ENCODE data around the gene BRDT.
"Not testable (repeated sequence)": the region's sequence is repeated elsewhere in the genome, so short reads cannot be mapped to it uniquely, and the experiment has no call there.

DNA sequence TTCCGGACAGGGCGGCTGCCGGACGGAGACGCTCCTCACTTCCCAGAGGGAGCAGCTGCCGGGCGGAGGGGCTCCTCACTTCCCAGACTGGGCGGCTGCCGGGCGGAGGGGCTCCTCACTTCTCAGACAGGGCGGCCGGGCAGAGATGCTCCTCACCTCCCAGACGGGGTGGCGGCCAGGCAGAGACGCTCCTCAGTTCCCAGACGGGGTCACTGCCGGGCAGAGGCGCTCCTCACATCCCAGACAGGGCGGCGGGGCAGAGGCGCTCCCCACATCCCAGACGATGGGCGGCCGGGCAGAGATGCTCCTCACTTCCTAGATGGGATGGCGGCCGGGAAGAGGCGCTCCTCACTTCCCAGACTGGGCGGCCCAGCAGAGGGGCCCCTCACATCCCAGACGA is 76.8 kb downstream of the BRDT start:
- TF ChIP-seq TP53 (CRISPR knock-in tag; IDR thresholded peaks at IDR 0.05); MAX (CRISPR knock-in tag; IDR thresholded peaks at IDR 0.05); NR1H2 (CRISPR knock-in tag; IDR thresholded peaks at IDR 0.05); ESRRA (CRISPR knock-in tag; IDR thresholded peaks at IDR 0.05; ENCODE audit: borderline replicate concordance); CBFB (CRISPR knock-in tag; IDR thresholded peaks at IDR 0.05; ENCODE audit: low read depth); SP1 (CRISPR knock-in tag; conservative IDR thresholded peaks at IDR 0.05); NFYB (CRISPR knock-in tag; conservative IDR thresholded peaks at IDR 0.05; ENCODE audit: low read depth); JUN (CRISPR knock-in tag; IDR thresholded peaks at IDR 0.05); TEAD4 (CRISPR knock-in tag; IDR thresholded peaks at IDR 0.05): not testable (repeated sequence)
- TF ChIP-seq, protein P1, sequence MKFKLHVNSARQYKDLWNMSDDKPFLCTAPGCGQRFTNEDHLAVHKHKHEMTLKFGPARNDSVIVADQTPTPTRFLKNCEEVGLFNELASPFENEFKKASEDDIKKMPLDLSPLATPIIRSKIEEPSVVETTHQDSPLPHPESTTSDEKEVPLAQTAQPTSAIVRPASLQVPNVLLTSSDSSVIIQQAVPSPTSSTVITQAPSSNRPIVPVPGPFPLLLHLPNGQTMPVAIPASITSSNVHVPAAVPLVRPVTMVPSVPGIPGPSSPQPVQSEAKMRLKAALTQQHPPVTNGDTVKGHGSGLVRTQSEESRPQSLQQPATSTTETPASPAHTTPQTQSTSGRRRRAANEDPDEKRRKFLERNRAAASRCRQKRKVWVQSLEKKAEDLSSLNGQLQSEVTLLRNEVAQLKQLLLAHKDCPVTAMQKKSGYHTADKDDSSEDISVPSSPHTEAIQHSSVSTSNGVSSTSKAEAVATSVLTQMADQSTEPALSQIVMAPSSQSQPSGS (CRISPR knock-in tag; IDR thresholded peaks at IDR 0.05; ENCODE audit: borderline replicate concordance, low read depth): not testable (repeated sequence)
- TF ChIP-seq, protein P2, sequence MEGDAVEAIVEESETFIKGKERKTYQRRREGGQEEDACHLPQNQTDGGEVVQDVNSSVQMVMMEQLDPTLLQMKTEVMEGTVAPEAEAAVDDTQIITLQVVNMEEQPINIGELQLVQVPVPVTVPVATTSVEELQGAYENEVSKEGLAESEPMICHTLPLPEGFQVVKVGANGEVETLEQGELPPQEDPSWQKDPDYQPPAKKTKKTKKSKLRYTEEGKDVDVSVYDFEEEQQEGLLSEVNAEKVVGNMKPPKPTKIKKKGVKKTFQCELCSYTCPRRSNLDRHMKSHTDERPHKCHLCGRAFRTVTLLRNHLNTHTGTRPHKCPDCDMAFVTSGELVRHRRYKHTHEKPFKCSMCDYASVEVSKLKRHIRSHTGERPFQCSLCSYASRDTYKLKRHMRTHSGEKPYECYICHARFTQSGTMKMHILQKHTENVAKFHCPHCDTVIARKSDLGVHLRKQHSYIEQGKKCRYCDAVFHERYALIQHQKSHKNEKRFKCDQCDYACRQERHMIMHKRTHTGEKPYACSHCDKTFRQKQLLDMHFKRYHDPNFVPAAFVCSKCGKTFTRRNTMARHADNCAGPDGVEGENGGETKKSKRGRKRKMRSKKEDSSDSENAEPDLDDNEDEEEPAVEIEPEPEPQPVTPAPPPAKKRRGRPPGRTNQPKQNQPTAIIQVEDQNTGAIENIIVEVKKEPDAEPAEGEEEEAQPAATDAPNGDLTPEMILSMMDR (IDR thresholded peaks at IDR 0.05): not testable (repeated sequence)
- TF ChIP-seq, protein P3, sequence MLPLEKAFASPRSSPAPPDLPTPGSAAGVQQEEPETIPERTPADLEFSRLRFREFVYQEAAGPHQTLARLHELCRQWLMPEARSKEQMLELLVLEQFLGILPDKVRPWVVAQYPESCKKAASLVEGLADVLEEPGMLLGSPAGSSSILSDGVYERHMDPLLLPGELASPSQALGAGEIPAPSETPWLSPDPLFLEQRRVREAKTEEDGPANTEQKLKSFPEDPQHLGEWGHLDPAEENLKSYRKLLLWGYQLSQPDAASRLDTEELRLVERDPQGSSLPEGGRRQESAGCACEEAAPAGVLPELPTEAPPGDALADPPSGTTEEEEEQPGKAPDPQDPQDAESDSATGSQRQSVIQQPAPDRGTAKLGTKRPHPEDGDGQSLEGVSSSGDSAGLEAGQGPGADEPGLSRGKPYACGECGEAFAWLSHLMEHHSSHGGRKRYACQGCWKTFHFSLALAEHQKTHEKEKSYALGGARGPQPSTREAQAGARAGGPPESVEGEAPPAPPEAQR (CRISPR knock-in tag; IDR thresholded peaks at IDR 0.05): not testable (repeated sequence)
- TF ChIP-seq, protein P4, sequence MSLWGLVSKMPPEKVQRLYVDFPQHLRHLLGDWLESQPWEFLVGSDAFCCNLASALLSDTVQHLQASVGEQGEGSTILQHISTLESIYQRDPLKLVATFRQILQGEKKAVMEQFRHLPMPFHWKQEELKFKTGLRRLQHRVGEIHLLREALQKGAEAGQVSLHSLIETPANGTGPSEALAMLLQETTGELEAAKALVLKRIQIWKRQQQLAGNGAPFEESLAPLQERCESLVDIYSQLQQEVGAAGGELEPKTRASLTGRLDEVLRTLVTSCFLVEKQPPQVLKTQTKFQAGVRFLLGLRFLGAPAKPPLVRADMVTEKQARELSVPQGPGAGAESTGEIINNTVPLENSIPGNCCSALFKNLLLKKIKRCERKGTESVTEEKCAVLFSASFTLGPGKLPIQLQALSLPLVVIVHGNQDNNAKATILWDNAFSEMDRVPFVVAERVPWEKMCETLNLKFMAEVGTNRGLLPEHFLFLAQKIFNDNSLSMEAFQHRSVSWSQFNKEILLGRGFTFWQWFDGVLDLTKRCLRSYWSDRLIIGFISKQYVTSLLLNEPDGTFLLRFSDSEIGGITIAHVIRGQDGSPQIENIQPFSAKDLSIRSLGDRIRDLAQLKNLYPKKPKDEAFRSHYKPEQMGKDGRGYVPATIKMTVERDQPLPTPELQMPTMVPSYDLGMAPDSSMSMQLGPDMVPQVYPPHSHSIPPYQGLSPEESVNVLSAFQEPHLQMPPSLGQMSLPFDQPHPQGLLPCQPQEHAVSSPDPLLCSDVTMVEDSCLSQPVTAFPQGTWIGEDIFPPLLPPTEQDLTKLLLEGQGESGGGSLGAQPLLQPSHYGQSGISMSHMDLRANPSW (CRISPR knock-in tag; conservative IDR thresholded peaks at IDR 0.05; ENCODE audit: low read depth): not testable (repeated sequence)
- TF ChIP-seq, protein P5, sequence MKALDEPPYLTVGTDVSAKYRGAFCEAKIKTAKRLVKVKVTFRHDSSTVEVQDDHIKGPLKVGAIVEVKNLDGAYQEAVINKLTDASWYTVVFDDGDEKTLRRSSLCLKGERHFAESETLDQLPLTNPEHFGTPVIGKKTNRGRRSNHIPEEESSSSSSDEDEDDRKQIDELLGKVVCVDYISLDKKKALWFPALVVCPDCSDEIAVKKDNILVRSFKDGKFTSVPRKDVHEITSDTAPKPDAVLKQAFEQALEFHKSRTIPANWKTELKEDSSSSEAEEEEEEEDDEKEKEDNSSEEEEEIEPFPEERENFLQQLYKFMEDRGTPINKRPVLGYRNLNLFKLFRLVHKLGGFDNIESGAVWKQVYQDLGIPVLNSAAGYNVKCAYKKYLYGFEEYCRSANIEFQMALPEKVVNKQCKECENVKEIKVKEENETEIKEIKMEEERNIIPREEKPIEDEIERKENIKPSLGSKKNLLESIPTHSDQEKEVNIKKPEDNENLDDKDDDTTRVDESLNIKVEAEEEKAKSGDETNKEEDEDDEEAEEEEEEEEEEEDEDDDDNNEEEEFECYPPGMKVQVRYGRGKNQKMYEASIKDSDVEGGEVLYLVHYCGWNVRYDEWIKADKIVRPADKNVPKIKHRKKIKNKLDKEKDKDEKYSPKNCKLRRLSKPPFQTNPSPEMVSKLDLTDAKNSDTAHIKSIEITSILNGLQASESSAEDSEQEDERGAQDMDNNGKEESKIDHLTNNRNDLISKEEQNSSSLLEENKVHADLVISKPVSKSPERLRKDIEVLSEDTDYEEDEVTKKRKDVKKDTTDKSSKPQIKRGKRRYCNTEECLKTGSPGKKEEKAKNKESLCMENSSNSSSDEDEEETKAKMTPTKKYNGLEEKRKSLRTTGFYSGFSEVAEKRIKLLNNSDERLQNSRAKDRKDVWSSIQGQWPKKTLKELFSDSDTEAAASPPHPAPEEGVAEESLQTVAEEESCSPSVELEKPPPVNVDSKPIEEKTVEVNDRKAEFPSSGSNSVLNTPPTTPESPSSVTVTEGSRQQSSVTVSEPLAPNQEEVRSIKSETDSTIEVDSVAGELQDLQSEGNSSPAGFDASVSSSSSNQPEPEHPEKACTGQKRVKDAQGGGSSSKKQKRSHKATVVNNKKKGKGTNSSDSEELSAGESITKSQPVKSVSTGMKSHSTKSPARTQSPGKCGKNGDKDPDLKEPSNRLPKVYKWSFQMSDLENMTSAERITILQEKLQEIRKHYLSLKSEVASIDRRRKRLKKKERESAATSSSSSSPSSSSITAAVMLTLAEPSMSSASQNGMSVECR (CRISPR knock-in tag; IDR thresholded peaks at IDR 0.05; ENCODE audit: borderline replicate concordance): not testable (repeated sequence)

Measured in WTC11 (cell line).